Measurements from ENCODE around the gene GPX2. TPM values are rescaled to one million over a fixed set of nuclear protein-coding genes. Genes with fewer than 3 reads are reported as not detected.

Gene GPX2
- polyA plus RNA-seq, 1 donor from 2014 or later: not detected

DNA sequence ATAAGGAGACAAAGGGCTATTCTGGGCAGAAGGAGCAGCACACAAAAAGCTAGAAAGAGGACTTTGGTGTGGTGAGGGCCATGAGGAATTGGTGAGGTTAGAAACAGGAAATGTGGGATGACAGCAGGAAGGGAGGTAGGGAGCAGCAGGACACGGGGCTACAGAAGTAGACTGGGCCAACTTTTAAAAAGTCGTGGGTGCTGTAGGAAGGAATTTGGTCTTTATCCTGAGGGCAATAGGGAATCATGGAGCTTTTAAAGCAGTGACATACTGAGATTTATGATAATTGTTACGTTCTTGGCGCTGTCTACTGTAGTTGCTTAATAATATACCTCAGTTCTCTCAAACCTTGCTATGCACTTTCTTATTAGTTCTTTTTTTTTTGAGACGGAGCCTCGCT, 36.5 kb downstream of the GPX2 start:
- Histone ChIP-seq H4K20me1 (ENCODE audit: insufficient read depth) (no peaks in the 10 kb centered on the region), H3K4me2 (ENCODE audit: low read length) (no peak overlapping the region), H2AFZ (ENCODE audit: low read depth, low read length) (no peak overlapping the region), H3K4me3 (ENCODE audit: low read length) (no peak overlapping the region), H3K9me3 (ENCODE audit: low read length) (no peaks in the 10 kb centered on the region), H3K27me3 (ENCODE audit: insufficient read depth, low read depth, low read length) (no peaks in the 10 kb centered on the region), H3K9ac (ENCODE audit: low read length) (no peak overlapping the region), H3K27ac (ENCODE audit: low read length) (no peak overlapping the region), H3F3A (ENCODE audit: insufficient read depth, low read length, poor library complexity, severe bottlenecking) (no peaks in the 10 kb centered on the region), H3K9me2 (ENCODE audit: insufficient read depth, low read length) (no peaks in the 10 kb centered on the region), H3K79me2 (replicated peaks; ENCODE audit: insufficient read depth, low read length) (no peaks in the 10 kb centered on the region), H3K36me3 (ENCODE audit: insufficient read depth, low read length) (no peaks in the 10 kb centered on the region)
- TF ChIP-seq, protein P1, sequence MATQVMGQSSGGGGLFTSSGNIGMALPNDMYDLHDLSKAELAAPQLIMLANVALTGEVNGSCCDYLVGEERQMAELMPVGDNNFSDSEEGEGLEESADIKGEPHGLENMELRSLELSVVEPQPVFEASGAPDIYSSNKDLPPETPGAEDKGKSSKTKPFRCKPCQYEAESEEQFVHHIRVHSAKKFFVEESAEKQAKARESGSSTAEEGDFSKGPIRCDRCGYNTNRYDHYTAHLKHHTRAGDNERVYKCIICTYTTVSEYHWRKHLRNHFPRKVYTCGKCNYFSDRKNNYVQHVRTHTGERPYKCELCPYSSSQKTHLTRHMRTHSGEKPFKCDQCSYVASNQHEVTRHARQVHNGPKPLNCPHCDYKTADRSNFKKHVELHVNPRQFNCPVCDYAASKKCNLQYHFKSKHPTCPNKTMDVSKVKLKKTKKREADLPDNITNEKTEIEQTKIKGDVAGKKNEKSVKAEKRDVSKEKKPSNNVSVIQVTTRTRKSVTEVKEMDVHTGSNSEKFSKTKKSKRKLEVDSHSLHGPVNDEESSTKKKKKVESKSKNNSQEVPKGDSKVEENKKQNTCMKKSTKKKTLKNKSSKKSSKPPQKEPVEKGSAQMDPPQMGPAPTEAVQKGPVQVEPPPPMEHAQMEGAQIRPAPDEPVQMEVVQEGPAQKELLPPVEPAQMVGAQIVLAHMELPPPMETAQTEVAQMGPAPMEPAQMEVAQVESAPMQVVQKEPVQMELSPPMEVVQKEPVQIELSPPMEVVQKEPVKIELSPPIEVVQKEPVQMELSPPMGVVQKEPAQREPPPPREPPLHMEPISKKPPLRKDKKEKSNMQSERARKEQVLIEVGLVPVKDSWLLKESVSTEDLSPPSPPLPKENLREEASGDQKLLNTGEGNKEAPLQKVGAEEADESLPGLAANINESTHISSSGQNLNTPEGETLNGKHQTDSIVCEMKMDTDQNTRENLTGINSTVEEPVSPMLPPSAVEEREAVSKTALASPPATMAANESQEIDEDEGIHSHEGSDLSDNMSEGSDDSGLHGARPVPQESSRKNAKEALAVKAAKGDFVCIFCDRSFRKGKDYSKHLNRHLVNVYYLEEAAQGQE (IDR thresholded peaks at IDR 0.05; ENCODE audit: borderline replicate concordance): no peak
- TF ChIP-seq EZH2 (IDR thresholded peaks at IDR 0.05; ENCODE audit: borderline replicate concordance, insufficient read depth, low read length, poor library complexity, severe bottlenecking) (no peak), RAD21 (conservative IDR thresholded peaks at IDR 0.05) (no peak), POLR2AphosphoS5 (IDR thresholded peaks at IDR 0.05) (no peak), TAF1 (IDR thresholded peaks at IDR 0.05; ENCODE audit: low read depth) (no peak), EP300 (conservative IDR thresholded peaks at IDR 0.05; ENCODE audit: poor library complexity, severe bottlenecking) (no peak), MXI1 (conservative IDR thresholded peaks at IDR 0.05; ENCODE audit: poor library complexity, severe bottlenecking) (no peak), SMC3 (conservative IDR thresholded peaks at IDR 0.05; ENCODE audit: poor library complexity) (no peak)
- TF ChIP-seq, protein P2, sequence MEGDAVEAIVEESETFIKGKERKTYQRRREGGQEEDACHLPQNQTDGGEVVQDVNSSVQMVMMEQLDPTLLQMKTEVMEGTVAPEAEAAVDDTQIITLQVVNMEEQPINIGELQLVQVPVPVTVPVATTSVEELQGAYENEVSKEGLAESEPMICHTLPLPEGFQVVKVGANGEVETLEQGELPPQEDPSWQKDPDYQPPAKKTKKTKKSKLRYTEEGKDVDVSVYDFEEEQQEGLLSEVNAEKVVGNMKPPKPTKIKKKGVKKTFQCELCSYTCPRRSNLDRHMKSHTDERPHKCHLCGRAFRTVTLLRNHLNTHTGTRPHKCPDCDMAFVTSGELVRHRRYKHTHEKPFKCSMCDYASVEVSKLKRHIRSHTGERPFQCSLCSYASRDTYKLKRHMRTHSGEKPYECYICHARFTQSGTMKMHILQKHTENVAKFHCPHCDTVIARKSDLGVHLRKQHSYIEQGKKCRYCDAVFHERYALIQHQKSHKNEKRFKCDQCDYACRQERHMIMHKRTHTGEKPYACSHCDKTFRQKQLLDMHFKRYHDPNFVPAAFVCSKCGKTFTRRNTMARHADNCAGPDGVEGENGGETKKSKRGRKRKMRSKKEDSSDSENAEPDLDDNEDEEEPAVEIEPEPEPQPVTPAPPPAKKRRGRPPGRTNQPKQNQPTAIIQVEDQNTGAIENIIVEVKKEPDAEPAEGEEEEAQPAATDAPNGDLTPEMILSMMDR (IDR thresholded peaks at IDR 0.05; ENCODE audit: poor library complexity, severe bottlenecking): no peak

DNA sequence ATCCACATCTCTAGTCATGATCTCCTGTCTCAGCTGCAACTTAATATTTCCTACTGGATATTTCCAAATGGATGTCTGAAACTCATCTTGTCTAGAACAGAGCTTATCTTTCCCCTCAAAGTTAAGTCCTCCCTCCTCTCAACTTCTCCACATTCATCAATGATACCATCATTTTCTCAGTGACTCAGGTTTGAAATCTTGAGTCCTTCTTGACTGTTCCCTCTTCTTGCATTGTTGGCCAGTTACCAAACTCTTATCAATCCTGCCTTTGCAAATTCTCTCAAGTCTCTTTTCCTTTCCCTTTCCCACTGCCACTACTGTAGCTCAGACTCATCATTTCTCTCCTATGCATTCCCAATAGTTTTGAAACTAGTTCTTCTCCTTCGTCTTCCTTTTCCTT, 42.6 kb downstream of the GPX2 start:
- no peaks in the 10 kb centered on the region for H3K36me3 ChIP-seq (ENCODE audit: insufficient read depth, low read length)
- H3K79me2 ChIP-seq (replicated peaks; ENCODE audit: insufficient read depth, low read length): no peaks in the 10 kb centered on the region
- no peak overlapping the region for H2AFZ ChIP-seq (ENCODE audit: low read depth, low read length)
- TF ChIP-seq MXI1 (conservative IDR thresholded peaks at IDR 0.05; ENCODE audit: poor library complexity, severe bottlenecking) (no peak), RAD21 (conservative IDR thresholded peaks at IDR 0.05) (no peak), POLR2AphosphoS5 (IDR thresholded peaks at IDR 0.05) (no peak)
- no peak overlapping the region for H3K4me3 ChIP-seq (ENCODE audit: low read length)
- no peaks in the 10 kb centered on the region for H3K9me2 ChIP-seq (ENCODE audit: insufficient read depth, low read length)
- no peaks in the 10 kb centered on the region for H3K27me3 ChIP-seq (ENCODE audit: insufficient read depth, low read depth, low read length)
- no peak overlapping the region for H3K4me2 ChIP-seq (ENCODE audit: low read length)
- no peak overlapping the region for H3K9ac ChIP-seq (ENCODE audit: low read length)
- no peaks in the 10 kb centered on the region for H3K9me3 ChIP-seq (ENCODE audit: low read length)
- H3K27ac ChIP-seq (ENCODE audit: low read length): no peak overlapping the region
- H3F3A ChIP-seq (ENCODE audit: insufficient read depth, low read length, poor library complexity, severe bottlenecking): no peaks in the 10 kb centered on the region
- no peaks in the 10 kb centered on the region for H4K20me1 ChIP-seq (ENCODE audit: insufficient read depth)
